Measurements from ENCODE around the gene PNRC2. TPM values are rescaled to one million over a fixed set of nuclear protein-coding genes. Genes with fewer than 3 reads are reported as not detected.

PNRC2 gene
- total RNA-seq, 4 donors from 2014 or later = 26.5 to 54.2 (median 39.4) TPM

GRCh38 chr1:23913212-23913880, 46.3 kb upstream of the PNRC2 start, which contains the start of gene CNR2:
CNR2 (minus strand) TSS chr1:23913362; CDS start chr1:23875617, 37,745 bp downstream.
- DNase-seq (no peak), ATAC-seq (no peak)
- Histone ChIP-seq H3K4me1 (no peaks in the 10 kb centered on the region), H3K27ac (no peak within 1 kb of the TSS), H3K9me3 (no peaks in the 10 kb centered on the region), H3K4me3 (no peak within 1 kb of the TSS), H3K27me3 (no peaks in the 10 kb centered on the region), H3K36me3 (no peaks in the 10 kb centered on the region)
- intact Hi-C loops (cut with DNase I; ENCODE audit: low total_unique reads) (no loop called here), in situ Hi-C loops (cut with MboI; ENCODE audit: low sequenced_read_pairs in 4 of 4) (no loop called here)
- no peak for TF ChIP-seq POLR2A (IDR thresholded peaks at IDR 0.05)

GRCh38 chr1:23914921-23915320, 44.7 kb upstream of the PNRC2 start:
- no peak overlapping the region for H3K27ac ChIP-seq
- no peaks in the 10 kb centered on the region for H3K27me3 ChIP-seq
- ATAC-seq (no peak), DNase-seq (no peak)
- H3K36me3 ChIP-seq = no peaks in the 10 kb centered on the region
- TF ChIP-seq CTCF (IDR thresholded peaks at IDR 0.05 in 4 of 5, conservative IDR thresholded peaks at IDR 0.05 in 1 of 5) (no peak), POLR2A (IDR thresholded peaks at IDR 0.05) (no peak)
- intact Hi-C loops (cut with DNase I; ENCODE audit: low total_unique reads) (no loop called here), in situ Hi-C loops (cut with MboI; ENCODE audit: low sequenced_read_pairs in 4 of 4) (no loop called here)
- no peak overlapping the region for H3K4me3 ChIP-seq
- peaks cover 3% of the 10 kb centered on the region in 2 donors for H3K4me1 ChIP-seq
- no peaks in the 10 kb centered on the region for H3K9me3 ChIP-seq

GRCh38 chr1:23915466-23915865, 44.2 kb upstream of the PNRC2 start:
- Histone ChIP-seq H3K4me1 (peaks cover 8 to 9% of the 10 kb centered on the region in 2 donors), H3K27ac (no peak overlapping the region), H3K27me3 (no peaks in the 10 kb centered on the region), H3K36me3 (no peaks in the 10 kb centered on the region), H3K9me3 (no peaks in the 10 kb centered on the region), H3K4me3 (no peak overlapping the region)
- ATAC-seq = no peak
- no peak for DNase-seq
- in situ Hi-C loops (cut with MboI; ENCODE audit: low sequenced_read_pairs in 4 of 4) = no loop called here
- intact Hi-C loops (cut with DNase I; ENCODE audit: low total_unique reads) = no loop called here
- TF ChIP-seq POLR2A (IDR thresholded peaks at IDR 0.05) = no peak
- TF ChIP-seq CTCF (IDR thresholded peaks at IDR 0.05 in 4 of 5, conservative IDR thresholded peaks at IDR 0.05 in 1 of 5) = no peak

GRCh38 chr1:23916209-23917131, 43.2 kb upstream of the PNRC2 start:
- peak; percentile 14 to 25 for DNase-seq
- Histone ChIP-seq H3K36me3 (no peaks in the 10 kb centered on the region), H3K27me3 (no peaks in the 10 kb centered on the region), H3K9me3 (no peaks in the 10 kb centered on the region), H3K4me3 (no peak overlapping the region), H3K27ac (no peak overlapping the region), H3K4me1 (peaks cover 13 to 15% of the 10 kb centered on the region in 2 donors)
- intact Hi-C loops (cut with DNase I; ENCODE audit: low total_unique reads) = loop anchor here (2.0 kb wide), 1 partner anchor 144 kb away; no protein-coding TSS in a partner anchor
- in situ Hi-C loops (cut with MboI; ENCODE audit: low sequenced_read_pairs in 4 of 4) = no loop called here
- peak; percentile 50 to 63 for ATAC-seq
- TF ChIP-seq POLR2A (IDR thresholded peaks at IDR 0.05) = no peak
- peak; percentile 18 to 44 (median 28) for TF ChIP-seq CTCF (IDR thresholded peaks at IDR 0.05 in 4 of 5, conservative IDR thresholded peaks at IDR 0.05 in 1 of 5)
